NCI-H187 treated with DMSO at 0.1 percent for 48 hours (cell line): ENCODE data around the gene TPH1.
"Not testable (repeated sequence)": the region's sequence is repeated elsewhere in the genome, so short reads cannot be mapped to it uniquely, and the experiment has no call there.

Source experiments
- DNase-seq: peaks from one replicate; lab custom pipeline; 2025; lab: John Stamatoyannopoulos, UW

Gene TPH1

DNA sequence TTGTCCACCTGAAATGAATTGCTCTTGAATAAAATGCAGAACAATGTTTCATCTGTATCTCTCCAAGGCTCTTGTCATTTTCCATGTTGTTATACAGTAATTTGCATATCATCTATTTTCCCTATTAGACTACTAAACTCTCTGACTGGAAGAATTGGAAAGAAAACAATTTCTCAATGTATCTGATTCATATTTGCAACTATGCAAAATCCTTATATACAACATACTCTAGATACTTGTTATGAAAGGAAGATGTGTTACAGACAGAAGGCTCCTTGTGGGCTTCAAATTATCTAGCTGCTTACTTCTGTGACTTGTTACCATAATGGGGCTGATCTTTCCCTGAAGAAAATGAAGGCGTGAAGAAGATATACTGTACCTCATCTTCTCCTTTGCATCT lies 23.6 kb downstream of the TPH1 start:
- no peak for DNase-seq

DNA sequence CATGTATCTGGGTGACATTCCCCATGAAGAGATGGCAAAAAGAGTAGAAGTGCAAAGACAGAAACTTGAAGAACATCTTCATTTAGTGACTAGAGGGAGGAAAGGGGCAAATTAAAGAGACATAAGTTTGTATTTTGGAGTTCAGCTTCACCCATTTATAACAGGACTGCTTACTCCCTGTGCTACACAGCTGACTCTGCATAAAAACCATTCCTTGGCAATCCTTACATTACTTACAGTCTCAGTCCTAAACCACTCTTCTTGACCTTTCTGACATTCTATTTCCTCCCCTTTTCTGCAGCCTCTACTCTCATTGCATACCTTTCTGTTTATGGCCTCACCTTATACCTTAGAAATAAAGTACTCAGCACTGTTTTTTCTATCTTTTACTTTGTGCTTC lies 26.4 kb downstream of the TPH1 start:
- DNase-seq: no peak

DNA sequence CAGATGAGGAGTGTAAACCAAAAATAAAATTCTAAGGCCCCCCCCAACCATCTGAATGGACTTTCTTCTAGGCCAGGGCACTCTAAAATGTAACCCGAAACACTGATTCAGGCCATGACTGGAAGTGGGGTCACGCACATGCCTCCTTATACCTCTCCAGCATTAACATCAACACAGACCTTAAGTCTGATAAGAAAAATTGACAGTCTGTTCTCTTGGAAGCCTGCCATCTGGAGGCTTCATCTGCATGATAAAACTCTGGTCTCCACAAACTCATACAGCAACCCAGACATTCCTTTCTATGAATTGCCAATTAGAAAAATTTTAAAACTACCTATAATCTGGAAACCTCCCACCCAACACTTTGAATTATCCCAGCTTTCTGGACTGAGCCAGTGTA lies 29.3 kb downstream of the TPH1 start:
- DNase-seq: no peak

DNA sequence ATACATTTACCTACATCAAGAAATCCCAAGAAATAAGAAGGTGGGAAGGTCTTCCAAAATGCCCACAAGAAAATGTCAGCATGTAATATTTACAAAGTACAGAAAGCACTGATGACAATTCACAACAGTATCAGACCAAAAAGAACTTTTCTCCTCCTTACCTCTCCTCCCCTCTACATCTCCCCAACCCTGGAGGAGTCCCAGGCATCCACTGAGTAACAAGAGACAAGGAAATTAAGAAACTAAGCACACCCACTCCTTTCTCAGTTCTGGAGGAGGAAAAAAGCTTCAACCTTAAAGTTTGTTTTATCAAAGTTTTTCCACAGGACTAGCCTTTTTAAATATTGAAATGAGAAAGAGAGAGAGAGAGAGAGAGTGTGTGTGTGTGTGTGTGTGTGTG lies 31.2 kb downstream of the TPH1 start:
- DNase-seq: no peak

DNA sequence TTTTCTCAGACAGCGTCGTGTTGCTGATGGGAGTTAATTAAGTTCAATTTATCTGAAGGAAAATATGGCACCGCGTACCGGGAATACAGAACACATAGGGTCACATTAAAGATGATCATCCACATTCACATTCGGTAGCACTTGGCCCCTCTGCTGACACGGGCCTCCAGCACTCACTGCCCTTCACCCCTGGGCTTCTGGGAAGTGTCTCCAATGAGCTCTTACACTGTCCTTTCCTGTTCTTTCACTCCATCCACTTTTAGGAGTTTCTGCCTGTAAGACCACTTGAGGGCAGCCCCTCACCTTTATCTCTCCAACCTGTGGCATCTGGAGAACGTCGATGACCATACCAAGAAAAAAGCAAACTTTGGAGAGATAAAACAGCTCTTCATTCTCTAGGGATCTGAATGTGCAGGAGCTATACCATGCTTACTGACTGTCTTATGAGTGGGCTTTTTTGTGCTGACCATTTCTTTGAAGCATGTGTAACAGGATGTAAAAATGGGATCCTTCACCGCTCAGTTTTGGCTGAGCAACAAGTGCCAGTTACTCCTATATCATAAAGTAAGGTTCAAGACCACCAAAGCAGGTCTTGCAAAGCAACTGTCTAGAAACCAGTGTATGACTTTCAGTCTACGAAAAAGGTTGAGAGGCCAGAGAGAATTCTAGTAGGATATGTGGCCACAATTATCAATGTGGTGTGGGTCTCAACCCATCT lies 32.1 kb downstream of the TPH1 start:
- DNase-seq: no peak

DNA sequence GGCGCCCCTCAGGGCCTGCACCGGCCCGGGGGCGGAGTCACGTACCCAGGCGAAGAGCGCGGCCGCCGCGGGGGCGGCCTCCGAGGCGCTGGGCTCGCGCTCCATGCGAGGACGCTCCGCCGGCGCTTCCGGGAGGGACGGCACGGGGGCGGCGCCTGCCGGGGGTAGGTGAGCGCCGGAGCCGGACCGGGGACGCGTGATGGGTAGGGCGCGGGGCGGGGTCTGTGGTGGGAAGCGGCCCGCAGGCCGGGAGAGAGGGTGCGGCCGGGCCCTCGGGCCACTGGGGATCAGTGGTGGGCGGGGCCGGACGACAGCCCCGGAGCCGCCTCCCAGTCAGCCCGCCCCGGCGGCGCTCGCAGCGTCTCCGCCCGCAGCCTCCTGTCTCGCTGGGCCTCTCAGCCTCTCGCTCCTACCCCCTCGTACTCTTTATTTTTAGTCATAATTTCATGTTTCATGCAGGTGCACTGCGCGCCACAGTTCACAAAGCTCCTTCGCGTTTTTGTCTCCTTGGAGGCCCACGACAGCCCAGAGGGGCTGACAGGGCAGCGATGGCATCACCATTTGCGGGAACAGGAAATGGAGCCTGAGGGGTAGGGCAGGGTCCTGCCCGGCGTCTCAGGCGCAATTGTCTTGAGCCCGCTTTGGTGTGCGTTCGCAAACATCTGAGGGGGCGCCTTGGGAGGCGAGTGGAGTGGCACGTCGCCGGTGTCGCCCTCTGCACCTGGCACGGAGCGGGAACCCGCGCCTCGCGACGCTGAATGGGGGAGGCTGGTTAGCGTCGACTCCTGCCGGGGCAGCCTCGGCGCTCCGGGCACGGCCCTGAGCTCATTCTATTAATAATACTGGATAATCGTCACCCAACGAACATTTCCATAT lies 32.9 kb downstream of the TPH1 start, which contains the start of gene SERGEF:
SERGEF (minus strand) TSS at position 142 of the 876 bp plus-strand sequence; CDS start at position 105, 37 bp downstream.
- DNase-seq: peak; percentile 52

DNA sequence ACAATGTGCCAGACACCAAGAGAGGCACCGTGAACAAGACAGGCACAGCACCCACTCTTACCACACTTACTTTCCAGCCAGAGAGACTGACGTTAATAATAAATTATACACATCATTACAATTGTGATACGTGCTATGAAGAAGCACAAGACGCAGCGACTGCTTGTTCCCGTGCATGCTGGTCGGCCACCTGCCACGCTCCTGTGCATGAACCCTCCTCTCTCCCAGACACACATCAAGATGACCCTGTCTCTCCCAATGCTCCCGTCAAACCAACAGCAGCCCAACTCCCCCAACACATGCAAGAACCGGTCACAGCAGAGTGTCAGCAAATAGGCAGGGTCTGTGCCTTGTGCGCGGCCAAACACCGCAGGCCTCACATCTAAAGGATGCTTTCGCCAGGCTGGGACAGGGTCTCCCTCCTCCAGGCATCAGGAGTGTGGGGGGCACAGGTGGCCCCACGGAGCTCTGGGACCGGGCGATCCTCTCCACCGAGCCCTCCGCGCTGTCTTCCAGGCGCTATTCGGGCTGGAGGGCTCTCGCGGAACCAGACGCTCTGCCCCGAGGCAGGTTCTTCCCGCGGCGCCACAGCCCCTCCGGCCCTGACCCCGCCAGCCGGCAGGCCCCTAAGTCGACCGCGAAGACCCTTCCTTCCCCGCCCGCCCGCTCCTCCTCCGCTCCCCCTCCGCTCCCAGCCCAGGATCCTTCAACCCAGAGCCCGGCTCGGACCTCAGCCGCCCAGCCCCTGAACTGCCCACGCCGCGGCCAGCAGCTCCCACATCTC lies 33.8 kb downstream of the TPH1 start:
- no peak for DNase-seq

DNA sequence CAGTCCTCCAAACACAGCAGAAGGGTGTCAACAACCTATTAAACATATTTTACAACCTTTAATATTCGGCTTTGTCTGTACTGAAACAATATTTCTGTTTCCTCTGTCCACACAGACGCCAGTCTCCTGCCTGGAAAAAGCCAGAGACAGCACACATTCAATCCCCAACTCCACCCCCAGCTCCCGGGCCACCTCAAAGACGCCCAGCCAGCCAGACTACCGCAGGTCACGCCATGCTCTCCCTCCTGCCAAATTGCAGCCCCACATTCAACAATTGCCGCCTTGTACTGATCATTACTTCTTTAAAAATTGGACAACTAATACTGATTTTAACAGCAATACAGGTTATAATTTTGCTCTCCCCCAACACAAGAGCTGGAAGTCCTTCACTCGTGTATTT lies 34.4 kb downstream of the TPH1 start:
- no peak for DNase-seq

DNA sequence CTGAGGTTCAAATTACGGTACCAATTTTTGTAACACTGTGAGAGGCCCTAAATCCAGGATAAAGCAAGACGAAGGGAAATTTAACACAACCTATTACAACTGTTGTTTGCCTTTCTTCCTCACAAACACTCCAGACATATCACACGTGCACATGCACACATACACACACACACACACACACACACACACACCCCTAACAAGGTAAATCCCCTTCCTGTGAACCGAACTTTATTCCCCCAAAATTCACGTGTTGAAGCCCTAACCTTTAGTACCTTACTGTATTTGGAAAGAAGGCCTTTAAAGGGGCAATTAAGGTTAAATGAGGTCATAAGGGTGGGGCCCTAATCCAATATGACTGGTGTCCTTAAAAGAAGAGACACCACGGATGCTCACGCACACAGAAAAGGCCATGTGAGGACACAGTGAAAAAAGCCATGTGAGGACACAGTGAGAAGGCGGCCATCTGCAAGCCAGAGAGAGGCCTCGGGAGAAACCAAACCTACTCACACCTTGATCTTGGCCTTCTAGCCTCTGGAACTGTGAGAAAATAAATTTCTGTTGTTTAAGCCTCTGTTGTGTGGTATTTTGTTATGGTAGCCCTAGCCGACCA lies 35.0 kb downstream of the TPH1 start:
- DNase-seq: no peak

DNA sequence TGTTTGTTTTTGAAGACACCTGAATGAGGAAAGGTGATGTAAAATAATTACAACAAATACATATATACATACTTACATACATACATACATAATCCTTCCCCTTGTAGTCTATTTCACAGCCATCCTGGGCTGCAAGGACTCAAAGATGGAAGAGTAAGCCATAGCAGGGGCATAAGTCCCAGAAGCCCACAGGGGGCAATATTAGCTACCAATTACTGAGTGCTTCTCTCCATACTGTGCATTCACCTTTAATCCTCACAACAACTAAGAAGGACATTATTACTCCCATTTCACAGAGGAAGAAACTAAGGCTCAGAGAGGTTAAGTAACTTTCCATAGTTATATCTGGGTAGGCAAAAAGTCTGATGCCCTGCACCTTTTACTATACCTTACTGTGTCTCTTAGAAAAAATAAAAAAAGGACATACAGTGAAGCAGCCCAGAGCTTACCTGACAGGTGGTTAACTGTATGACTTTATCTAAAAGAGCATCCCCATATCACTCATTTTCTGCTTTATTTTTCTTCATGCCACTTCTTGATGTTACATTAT lies 35.9 kb downstream of the TPH1 start:
- DNase-seq: no peak

DNA sequence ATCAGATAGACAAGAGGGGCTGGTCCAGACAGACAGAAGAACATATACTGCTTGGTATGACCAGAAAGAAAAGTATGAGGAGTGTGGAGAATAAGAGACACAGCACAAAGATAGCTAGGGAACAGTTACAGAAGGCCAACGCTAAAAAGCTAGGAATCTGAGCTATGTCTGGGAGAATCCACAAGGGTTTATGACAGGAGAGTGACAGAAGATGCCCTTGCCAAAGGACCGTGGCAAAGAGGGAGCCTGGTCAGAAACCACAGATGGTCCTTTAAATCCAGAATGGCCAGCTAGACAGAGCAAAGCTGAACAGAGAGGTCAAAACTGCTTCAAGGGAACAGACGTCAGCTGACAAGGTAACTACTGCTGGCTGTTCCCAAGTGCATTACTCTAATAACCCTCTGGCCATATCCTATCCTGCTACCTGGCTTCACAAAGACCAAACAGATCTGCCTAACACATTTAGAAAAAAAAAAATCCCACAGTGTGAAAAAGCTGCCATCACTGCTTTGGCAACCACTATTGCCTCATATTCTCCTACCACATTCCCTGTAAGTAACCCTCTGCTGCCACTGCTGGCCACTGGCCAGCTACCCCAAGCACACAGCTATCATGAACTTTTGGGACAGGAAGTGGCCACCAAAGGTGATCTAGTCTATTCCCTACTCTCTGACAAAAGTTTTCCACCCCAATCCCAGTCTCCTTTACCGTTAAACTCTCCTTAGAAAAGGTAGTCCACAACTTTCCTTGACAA lies 40.5 kb downstream of the TPH1 start:
- no peak for DNase-seq

DNA sequence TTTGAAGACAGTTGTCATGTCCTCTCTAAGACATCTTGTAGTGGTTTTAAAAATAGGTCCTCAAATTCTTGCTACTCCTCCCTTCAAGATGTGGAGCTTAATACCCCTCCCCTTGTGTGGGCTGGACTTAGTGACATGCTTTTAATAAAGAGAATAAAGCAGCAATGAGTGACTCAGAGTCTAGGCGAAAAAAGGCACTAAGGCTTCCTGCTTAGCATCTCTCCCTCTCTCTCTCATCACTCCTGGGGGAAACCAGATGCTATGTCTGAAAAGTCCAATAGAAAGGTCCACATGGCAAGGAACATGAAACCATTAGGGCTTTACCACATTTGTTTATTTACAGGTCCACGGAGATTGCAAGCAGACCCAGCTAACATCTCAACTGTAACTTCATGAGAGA lies 44.9 kb downstream of the TPH1 start:
- no peak for DNase-seq

DNA sequence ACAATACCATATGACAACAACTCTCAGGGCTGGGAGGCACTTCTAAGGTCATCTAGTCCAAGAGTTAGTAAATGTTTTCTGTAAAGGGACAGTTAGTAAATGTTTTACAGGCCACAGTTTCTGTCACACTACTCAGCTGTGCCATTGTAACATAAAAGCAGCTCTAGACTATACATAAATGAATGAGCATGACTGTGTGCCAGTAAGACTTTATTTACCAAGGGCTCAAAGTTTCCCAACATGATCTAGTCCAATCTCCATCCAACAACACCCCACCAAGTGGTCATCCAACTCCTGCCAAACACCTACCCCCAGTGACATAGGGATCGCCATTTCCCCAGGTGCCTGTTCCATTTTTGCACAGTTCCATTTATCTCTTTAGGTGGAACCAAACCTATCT lies 45.3 kb downstream of the TPH1 start:
- no peak for DNase-seq

DNA sequence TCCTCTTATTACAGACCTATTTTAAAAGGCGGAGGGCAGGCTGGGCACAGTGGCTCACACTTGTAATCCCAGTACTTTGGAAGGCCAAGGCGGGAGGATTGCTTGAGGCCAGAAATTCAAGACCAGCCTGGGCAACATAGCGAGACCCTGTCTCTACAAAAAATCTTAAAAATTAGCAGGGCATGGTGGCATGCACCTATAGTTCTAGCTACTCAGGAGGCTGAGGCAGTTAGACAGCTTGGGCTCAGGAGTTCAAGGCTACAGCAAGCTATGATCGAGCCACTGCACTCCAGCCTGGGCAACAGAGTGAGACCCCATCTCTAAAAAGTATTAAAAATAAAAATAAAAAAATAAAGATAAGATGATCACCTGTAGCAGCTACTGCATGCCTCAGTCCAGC lies 45.9 kb downstream of the TPH1 start:
- DNase-seq: not testable (repeated sequence)
